Measurements from ENCODE around the gene ACOT8. TPM values are rescaled to one million over a fixed set of nuclear protein-coding genes. Genes with fewer than 3 reads are reported as not detected.

Gene ACOT8
- total and polyA plus RNA-seq, 5 donors, result 21.1 to 47.9 (median 31.3) TPM

DNA sequence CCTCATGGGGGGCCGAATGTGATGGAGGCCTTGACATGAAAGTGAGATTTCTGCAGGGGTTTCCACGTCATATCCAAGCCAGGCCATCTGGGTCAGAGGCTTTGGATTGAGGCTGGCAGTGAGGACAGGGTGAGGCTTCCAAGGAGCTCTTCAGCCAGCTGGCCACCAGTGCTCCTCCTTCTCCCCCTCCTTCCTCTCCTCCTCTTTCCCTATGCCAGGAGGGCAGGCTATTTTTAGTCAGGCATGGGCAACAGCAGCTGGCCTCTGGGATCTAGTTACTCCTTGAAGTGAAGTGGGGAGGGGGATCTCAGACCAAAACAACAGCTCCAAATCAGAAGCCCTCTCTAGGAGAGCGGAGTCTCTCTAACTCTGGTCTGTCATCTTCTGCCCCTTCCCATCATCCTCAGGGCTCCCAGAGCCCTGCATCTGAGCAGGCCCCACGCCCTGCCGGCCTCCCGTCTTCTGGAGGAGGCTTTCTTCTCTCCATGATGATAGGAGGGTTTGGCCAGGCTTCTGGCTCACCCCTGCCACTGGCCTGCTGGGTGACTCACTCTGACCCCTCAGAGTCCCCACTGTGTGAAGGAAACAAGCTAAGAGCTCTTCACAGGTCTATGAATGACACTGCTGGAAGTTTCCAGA is 30.7 kb downstream of the ACOT8 start:
- no peak overlapping the region for H3K4me3 ChIP-seq (ENCODE audit: low read length)
- peak overlapping the region; percentile 2 for H3K27ac ChIP-seq (ENCODE audit: low read length)
- H3K4me1 ChIP-seq (ENCODE audit: control insufficient read depth, insufficient read depth, low read length), result peaks cover 10% of the 10 kb centered on the region
- no peaks in the 10 kb centered on the region for H3K27me3 ChIP-seq (ENCODE audit: control insufficient read depth, insufficient read depth)
- DNase-seq, result peak in 2 of 3 donors; percentile 70 to 77
- WGBS, result 40% methylated on average over 6 of the region's 6 CpGs
- no peaks in the 10 kb centered on the region for H3K9me3 ChIP-seq (ENCODE audit: control insufficient read depth, low read length)
- intact Hi-C loops (cut with DNase I), result loop anchor here in 1 of 4 donors (10.0 kb wide), 1 partner anchor 138 kb away; no protein-coding TSS in a partner anchor
- peak; percentile 53 to 71 for ATAC-seq

DNA sequence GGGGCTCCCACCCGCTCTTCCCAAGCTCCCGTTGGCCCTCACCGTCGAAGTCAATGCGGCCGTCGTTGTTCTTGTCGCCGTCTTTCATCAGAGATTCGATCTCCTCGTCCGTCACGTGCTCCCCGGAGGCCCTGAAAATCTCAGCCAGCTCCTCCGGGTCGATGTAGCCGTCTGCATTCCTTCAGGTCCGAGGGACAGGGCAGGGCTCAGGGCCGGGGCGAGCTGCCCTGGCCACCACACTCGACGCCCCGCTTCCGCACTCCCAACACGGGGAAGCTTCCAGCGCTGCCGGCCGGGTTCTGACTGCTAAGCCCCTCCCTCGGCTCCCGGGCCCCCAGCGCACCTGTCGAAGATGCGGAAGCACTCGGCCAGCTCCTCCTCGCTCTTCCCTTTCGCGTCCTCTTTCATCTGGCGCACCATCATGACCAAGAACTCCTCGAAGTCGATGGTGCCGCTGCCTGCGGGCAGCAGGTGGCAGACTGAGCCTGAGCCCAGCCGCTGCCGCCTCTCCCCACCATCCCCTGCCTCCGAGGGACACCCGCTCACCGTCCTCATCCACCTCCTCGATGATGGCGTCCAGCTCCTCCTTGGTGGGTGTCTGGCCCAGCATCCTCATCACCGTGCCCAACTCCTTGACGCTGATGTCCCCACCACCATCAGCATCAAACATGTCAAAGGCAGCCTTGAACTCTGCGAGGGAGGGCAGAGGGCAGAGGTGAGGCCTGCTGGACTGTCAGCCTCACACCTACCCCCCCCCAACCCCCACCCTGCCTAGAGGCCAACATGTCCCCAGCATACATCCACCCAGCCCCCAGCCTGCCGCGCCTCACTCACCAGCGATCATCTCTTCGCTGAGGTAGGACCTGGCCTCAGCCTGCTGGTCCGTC is 33.0 kb downstream of the ACOT8 start:
- 18% methylated on average over 57 of the region's 57 CpGs for WGBS
- DNase-seq, result peak; percentile 39 to 79 (median 77)
- H3K27me3 ChIP-seq (ENCODE audit: control insufficient read depth, insufficient read depth), result no peaks in the 10 kb centered on the region
- peak; percentile 58 to 61 for ATAC-seq
- H3K4me1 ChIP-seq (ENCODE audit: control insufficient read depth, insufficient read depth, low read length), result peaks cover 10% of the 10 kb centered on the region
- no peak overlapping the region for H3K4me3 ChIP-seq (ENCODE audit: low read length)
- H3K27ac ChIP-seq (ENCODE audit: low read length), result no peak overlapping the region
- no peaks in the 10 kb centered on the region for H3K9me3 ChIP-seq (ENCODE audit: control insufficient read depth, low read length)
- intact Hi-C loops (cut with DNase I), result loop anchor here in 1 of 4 donors (10.0 kb wide), 1 partner anchor 141 kb away; no protein-coding TSS in a partner anchor

DNA sequence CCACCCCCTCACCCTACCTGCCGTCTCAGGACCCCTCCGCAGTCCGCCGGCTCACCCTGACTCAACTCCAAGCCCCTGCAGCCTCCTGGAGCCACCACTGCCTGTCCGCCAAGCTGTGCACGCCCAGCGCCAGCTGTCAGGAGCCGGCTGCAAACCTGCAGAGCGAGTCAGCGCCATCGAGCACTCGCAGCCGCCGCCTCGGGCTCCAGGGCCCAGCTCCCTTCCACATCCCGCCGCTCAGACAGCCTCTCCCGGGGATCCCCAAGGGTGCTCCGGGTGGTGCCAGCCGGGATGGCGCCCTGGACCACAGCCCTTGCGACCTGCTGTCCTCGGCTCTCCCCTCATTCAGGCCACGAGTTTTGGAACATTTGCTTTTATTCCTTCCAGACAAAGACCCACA is 34.3 kb downstream of the ACOT8 start:
- no peaks in the 10 kb centered on the region for H3K9me3 ChIP-seq (ENCODE audit: control insufficient read depth, low read length)
- no peaks in the 10 kb centered on the region for H3K27me3 ChIP-seq (ENCODE audit: control insufficient read depth, insufficient read depth)
- 5% methylated on average over 24 of the region's 24 CpGs for WGBS
- intact Hi-C loops (cut with DNase I), result loop anchor here in 1 of 4 donors (10.0 kb wide), 1 partner anchor 142 kb away; no protein-coding TSS in a partner anchor
- peaks cover 7% of the 10 kb centered on the region for H3K4me1 ChIP-seq (ENCODE audit: control insufficient read depth, insufficient read depth, low read length)
- H3K4me3 ChIP-seq (ENCODE audit: low read length), result no peak overlapping the region
- H3K27ac ChIP-seq (ENCODE audit: low read length), result no peak overlapping the region
- peak in 2 of 3 donors; percentile 33 to 70 for DNase-seq
- ATAC-seq, result peak; percentile 30 to 43

DNA sequence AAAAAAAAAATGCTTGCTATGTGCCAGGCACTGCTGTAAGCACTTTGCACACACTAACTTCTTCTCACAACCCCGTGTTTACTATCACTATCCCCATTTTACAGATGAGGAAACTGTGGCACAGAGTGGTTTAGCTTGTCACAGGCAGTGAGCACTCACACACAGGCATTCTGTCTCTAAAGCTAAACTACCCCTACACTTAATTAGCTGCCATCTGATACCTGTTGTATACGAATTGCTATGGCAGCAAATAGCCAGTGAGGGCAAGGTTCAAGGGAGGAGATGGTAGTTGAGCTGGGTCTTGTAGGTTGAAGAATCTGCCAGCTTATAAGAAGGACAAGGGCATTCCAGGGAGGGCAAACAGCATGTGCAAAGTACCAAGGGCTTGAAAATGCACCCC is 35.2 kb downstream of the ACOT8 start:
- intact Hi-C loops (cut with DNase I), result loop anchor here in 1 of 4 donors (10.0 kb wide), 1 partner anchor 143 kb away; no protein-coding TSS in a partner anchor
- no peak for ATAC-seq
- Histone ChIP-seq H3K27me3 (ENCODE audit: control insufficient read depth, insufficient read depth) (no peaks in the 10 kb centered on the region), H3K27ac (ENCODE audit: low read length) (no peak overlapping the region), H3K9me3 (ENCODE audit: control insufficient read depth, low read length) (no peaks in the 10 kb centered on the region), H3K4me3 (ENCODE audit: low read length) (no peak overlapping the region), H3K4me1 (ENCODE audit: control insufficient read depth, insufficient read depth, low read length) (peaks cover 7% of the 10 kb centered on the region)
- DNase-seq, result no peak
- WGBS, result 75% methylated on average over 2 of the region's 2 CpGs

DNA sequence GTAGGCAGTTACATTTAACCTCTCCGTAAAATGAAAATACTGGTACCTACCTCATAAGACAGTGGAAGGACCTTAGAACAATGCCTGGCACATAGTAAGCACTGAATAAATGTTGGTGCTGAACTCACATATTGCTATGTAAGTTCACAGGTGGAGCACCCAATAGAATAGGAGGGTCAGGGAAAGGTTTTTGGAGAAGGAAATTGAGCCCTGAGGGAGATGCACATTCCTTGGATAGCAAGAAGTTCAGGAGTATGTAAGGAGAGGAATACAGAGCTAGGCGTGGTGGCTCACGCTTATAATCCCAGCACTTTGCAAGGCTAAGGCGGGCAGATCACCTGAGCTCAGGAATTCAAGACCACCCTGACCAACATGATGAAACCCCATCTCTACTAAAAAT is 37.7 kb downstream of the ACOT8 start:
- H3K4me1 ChIP-seq (ENCODE audit: control insufficient read depth, insufficient read depth, low read length), result peaks cover 3% of the 10 kb centered on the region
- no peak for ATAC-seq
- no peak overlapping the region for H3K27ac ChIP-seq (ENCODE audit: low read length)
- no peak for DNase-seq
- WGBS, result 95% methylated on average over 4 of the region's 4 CpGs
- no peaks in the 10 kb centered on the region for H3K9me3 ChIP-seq (ENCODE audit: control insufficient read depth, low read length)
- H3K4me3 ChIP-seq (ENCODE audit: low read length), result no peak overlapping the region
- intact Hi-C loops (cut with DNase I), result no loop called here
- H3K27me3 ChIP-seq (ENCODE audit: control insufficient read depth, insufficient read depth), result no peaks in the 10 kb centered on the region

DNA sequence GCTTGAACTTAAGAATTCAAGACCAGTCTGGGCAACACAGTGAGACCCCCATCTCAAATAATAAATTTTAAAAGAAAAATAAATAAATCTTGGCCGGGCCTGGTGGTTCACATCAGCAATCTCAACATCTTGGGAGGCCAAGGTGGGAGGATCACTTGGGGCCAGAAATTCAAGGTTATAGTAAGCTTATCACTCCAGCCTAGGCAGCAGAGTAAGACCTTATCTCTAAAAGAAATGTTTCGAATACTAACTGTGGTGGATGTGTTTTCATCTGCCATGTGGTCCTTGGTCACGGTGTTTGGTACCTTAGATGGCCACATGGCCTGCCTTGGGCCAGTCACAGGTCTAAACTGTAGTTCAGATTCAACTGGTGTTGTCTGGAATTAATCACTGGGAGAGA is 39.0 kb downstream of the ACOT8 start:
- no peaks in the 10 kb centered on the region for H3K9me3 ChIP-seq (ENCODE audit: control insufficient read depth, low read length)
- no peak for DNase-seq
- H3K27me3 ChIP-seq (ENCODE audit: control insufficient read depth, insufficient read depth), result no peaks in the 10 kb centered on the region
- no peak overlapping the region for H3K27ac ChIP-seq (ENCODE audit: low read length)
- peaks cover 3% of the 10 kb centered on the region for H3K4me1 ChIP-seq (ENCODE audit: control insufficient read depth, insufficient read depth, low read length)
- no peak overlapping the region for H3K4me3 ChIP-seq (ENCODE audit: low read length)
- ATAC-seq, result no peak
- 68% methylated on average over 3 of the region's 3 CpGs for WGBS
- intact Hi-C loops (cut with DNase I), result no loop called here

DNA sequence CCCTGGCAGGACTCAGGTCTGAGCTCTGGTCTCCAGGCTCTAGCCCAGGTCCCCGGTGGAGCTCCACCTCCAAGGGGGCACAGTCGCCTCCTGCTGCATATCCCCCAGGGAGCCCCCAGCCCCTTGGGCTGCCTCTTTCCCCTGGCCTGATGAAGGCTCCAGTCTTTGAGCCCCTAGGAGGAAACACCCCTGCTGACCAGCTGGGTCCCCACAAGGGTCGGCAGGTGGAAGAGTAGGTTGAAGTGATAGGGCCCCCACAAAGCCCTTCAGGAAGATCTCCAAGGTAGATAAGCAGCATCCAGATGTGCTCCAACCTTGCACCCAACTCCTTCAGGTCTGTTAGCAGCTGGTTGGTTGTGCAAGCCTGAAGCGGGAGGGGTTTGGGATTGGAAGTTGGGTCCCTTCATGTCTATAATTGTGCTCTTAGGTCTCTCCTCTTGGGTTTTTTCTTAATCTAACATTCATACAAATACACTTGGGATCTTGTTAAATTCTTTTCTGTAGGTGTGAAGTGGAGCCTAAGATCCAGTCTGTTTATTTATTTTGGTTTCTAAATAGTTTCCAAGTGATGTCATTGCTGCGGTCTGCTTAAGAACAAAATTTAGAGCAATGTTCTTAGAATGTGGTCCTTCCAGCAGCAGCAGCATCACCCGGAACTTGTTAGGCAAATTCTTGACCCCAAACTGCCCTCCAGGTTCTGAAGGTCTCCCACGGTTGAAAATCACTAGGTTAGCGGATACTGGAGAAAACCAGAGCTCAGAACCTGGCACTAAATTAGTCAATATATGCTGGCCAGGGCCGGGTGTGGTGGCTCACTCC is 39.6 kb downstream of the ACOT8 start:
- ATAC-seq, result no peak
- intact Hi-C loops (cut with DNase I), result no loop called here

DNA sequence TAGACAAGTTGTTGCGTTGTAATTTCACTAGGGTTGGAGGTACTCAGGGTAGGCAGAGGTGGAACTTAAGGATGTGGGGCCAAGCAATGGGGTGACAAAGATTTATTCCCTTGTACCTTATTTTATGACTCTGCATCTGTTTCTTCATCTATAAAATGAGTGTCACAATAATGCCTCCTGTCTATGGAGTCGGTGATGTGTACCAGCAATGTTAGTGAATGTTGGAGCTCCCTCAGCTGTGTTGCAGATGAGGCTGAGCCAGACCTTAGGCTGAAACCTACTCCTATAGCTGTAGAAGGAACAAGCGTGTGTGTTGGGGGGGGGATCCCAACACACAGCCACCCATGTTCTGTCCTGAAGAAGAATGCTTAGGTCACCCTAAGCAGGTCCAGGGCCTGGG is 40.2 kb downstream of the ACOT8 start:
- Histone ChIP-seq H3K27ac (ENCODE audit: low read length) (no peak overlapping the region), H3K4me1 (ENCODE audit: control insufficient read depth, insufficient read depth, low read length) (no peaks in the 10 kb centered on the region), H3K27me3 (ENCODE audit: control insufficient read depth, insufficient read depth) (no peaks in the 10 kb centered on the region), H3K9me3 (ENCODE audit: control insufficient read depth, low read length) (no peaks in the 10 kb centered on the region), H3K4me3 (ENCODE audit: low read length) (no peak overlapping the region)
- WGBS, result 96% methylated on average over 3 of the region's 3 CpGs
- intact Hi-C loops (cut with DNase I), result no loop called here
- ATAC-seq, result no peak
- DNase-seq, result no peak

More for the DNA sequence above, 39.6 kb downstream of the ACOT8 start:
- Histone ChIP-seq H3K27ac (ENCODE audit: low read length) (peak overlapping the region; percentile 31), H3K9me3 (ENCODE audit: control insufficient read depth, low read length) (no peaks in the 10 kb centered on the region), H3K27me3 (ENCODE audit: control insufficient read depth, insufficient read depth) (no peaks in the 10 kb centered on the region), H3K4me1 (ENCODE audit: control insufficient read depth, insufficient read depth, low read length) (no peaks in the 10 kb centered on the region), H3K4me3 (ENCODE audit: low read length) (no peak overlapping the region)
- WGBS, result 59% methylated on average over 9 of the region's 9 CpGs
- no peak for DNase-seq

DNA sequence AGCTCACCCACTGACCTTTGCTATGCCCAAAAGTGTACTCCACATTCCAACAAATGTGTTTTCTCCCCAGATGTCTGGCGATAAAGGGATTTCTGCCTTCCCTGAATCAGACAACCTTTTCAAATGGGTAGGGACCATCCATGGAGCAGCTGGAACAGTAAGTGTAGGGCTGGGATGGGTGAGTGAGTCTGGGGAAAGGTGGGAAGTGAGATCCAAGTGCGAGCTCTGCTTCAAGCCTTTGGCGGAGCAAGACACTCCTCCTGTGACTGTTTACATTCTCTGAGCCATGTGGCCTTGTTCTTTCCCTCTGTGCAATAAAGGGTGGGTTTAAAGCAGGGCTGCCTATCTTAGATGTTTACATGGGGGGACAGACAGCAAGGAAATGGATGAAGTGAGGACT is 42.9 kb downstream of the ACOT8 start:
- intact Hi-C loops (cut with DNase I), result no loop called here
- Histone ChIP-seq H3K9me3 (ENCODE audit: control insufficient read depth, low read length) (no peaks in the 10 kb centered on the region), H3K27me3 (ENCODE audit: control insufficient read depth, insufficient read depth) (no peaks in the 10 kb centered on the region), H3K27ac (ENCODE audit: low read length) (no peak overlapping the region), H3K4me3 (ENCODE audit: low read length) (no peak overlapping the region), H3K4me1 (ENCODE audit: control insufficient read depth, insufficient read depth, low read length) (no peaks in the 10 kb centered on the region)
- no peak for DNase-seq
- WGBS, result 90% methylated on average over 3 of the region's 3 CpGs
- no peak for ATAC-seq

DNA sequence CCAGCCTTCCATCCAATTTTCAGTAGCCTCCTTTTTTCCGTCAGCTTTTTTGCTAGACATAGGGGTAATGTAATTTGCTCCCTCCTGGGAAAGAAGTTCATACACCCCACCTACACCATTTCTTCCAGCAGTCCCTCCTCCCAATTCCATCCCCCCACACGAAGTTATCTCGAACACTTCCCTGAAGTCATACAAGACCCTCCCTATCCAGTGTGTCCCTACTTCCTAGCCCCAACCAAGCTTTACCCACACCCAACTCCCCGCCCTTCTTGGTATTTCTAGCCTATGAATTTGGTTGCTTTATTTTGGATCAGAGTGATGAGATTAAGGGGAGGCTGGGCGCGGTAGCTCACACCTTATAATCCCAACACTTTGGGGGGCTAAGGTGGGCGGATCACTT is 43.7 kb downstream of the ACOT8 start:
- H3K27me3 ChIP-seq (ENCODE audit: control insufficient read depth, insufficient read depth), result no peaks in the 10 kb centered on the region
- H3K27ac ChIP-seq (ENCODE audit: low read length), result no peak overlapping the region
- WGBS, result 61% methylated on average over 7 of the region's 7 CpGs
- H3K4me3 ChIP-seq (ENCODE audit: low read length), result no peak overlapping the region
- no peaks in the 10 kb centered on the region for H3K9me3 ChIP-seq (ENCODE audit: control insufficient read depth, low read length)
- DNase-seq (no peak), ATAC-seq (no peak)
- intact Hi-C loops (cut with DNase I), result no loop called here
- no peaks in the 10 kb centered on the region for H3K4me1 ChIP-seq (ENCODE audit: control insufficient read depth, insufficient read depth, low read length)

Data from right cardiac atrium (tissue), 5 donors.